Measurements from ENCODE around the gene ATP8A2.
"Not testable (repeated sequence)": the region's sequence is repeated elsewhere in the genome, so short reads cannot be mapped to it uniquely, and the experiment has no call there.

The ATP8A2 gene

GRCh38 chr13:26071691-26072090 lies 699.9 kb downstream of the ATP8A2 start:
- DNase-seq (ENCODE audit: extremely low read depth, low read depth): no peak
- no peak for TF ChIP-seq CTCF (IDR thresholded peaks at IDR 0.05; ENCODE audit: low read depth, low read length)

- DNase-seq (ENCODE audit: extremely low read depth, low read depth): not testable (repeated sequence)
Measured at GRCh38 chr13:26072335-26072734, 700.6 kb downstream of the ATP8A2 start.

GRCh38 chr13:26074706-26075105 lies 702.9 kb downstream of the ATP8A2 start:
- no peak; the same call in 1 of the 2 replicates for TF ChIP-seq CTCF (IDR thresholded peaks at IDR 0.05; ENCODE audit: low read depth, low read length)
- DNase-seq (ENCODE audit: extremely low read depth, low read depth): peak; percentile 15
